ENCODE measurements around the gene ANKRD29. TPM values are rescaled to one million over a fixed set of nuclear protein-coding genes. Genes with fewer than 3 reads are reported as not detected.

ANKRD29 gene
- total and polyA plus RNA-seq, 3 donors from 2014 or later = 9.1 to 23.5 (median 17.5) TPM

DNA sequence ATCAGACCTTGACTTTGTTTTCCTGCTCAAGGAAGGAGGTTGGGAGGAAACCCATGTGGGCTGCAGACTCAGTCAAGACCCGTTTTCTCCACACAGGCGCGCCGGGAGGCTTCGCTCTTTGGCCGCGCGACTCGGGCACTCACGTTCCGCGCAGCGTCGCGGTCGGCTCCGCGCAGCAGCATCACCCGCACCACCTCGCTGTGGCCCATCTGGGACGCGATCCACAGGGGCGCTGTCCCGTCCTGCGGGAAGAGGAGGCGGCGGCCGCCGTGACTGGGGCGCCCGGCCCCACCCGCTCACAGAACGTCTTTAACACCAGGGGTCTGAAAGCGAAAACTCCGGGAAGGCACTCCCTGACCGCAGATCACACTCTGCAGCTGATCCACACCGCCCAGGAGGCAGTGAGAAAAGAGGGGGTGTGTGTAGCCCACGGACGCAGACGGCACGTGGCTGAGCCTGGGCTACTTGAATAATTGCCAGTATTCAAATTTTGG is 43.3 kb downstream of the ANKRD29 start:
- Histone ChIP-seq H3K27ac (peak overlapping the region; percentile 6 to 79), H3K9me3 (no peaks in the 10 kb centered on the region), H3K27me3 (no peaks in the 10 kb centered on the region), H3K36me3 (ENCODE audit: low read depth, missing control alignments) (no peaks in the 10 kb centered on the region), H3K4me3 (peak overlapping the region; percentile 43 to 47), H3K4me1 (peaks cover 26% of the 10 kb centered on the region)
- DNase-seq = peak; percentile 67
- TF ChIP-seq POLR2A (IDR thresholded peaks at IDR 0.05) = no peak
- TF ChIP-seq, protein P1, sequence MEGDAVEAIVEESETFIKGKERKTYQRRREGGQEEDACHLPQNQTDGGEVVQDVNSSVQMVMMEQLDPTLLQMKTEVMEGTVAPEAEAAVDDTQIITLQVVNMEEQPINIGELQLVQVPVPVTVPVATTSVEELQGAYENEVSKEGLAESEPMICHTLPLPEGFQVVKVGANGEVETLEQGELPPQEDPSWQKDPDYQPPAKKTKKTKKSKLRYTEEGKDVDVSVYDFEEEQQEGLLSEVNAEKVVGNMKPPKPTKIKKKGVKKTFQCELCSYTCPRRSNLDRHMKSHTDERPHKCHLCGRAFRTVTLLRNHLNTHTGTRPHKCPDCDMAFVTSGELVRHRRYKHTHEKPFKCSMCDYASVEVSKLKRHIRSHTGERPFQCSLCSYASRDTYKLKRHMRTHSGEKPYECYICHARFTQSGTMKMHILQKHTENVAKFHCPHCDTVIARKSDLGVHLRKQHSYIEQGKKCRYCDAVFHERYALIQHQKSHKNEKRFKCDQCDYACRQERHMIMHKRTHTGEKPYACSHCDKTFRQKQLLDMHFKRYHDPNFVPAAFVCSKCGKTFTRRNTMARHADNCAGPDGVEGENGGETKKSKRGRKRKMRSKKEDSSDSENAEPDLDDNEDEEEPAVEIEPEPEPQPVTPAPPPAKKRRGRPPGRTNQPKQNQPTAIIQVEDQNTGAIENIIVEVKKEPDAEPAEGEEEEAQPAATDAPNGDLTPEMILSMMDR (IDR thresholded peaks at IDR 0.05) = no peak
- intact Hi-C loops (cut with DNase I; ENCODE audit: low total_unique reads) = no loop called here
- WGBS, 2 donors = 0% methylated on average over 23 of the region's 41 CpGs; no CpG with 5 or more reads in 1 of the 2 donors

DNA sequence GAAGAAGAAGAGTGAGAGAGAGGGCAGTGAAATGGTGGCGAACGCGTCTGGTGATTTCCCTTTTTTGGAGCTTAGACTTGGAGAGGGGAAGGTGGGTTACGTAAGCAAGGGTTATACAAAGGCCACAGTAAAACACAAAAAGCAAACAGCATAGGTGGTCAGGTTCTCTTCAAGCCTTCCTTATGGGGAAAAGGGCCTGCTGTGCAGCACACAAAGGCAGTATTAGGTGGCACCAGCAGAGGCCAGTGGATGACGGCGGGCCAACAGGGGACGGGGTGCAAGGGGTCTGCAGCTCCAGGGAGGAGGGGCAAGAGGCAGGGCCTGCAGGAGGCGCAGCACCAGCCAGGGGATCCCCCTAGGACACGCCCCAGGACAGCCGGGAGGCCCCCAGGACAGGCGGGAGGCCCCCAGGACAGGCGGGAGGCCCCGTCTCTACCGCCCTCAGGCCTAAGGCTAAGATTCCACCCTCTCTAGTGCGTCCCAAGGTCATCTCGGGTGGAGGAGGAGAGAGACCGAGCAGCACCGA is 43.8 kb downstream of the ANKRD29 start:
- no peak for DNase-seq
- Histone ChIP-seq H3K4me3 (peak overlapping the region; percentile 43 to 47), H3K9me3 (no peaks in the 10 kb centered on the region), H3K27me3 (no peaks in the 10 kb centered on the region), H3K27ac (peak overlapping the region; percentile 6 to 79), H3K36me3 (ENCODE audit: low read depth, missing control alignments) (no peaks in the 10 kb centered on the region), H3K4me1 (peaks cover 31% of the 10 kb centered on the region)
- WGBS, 2 donors = 6 to 25% methylated on average over 8 to 17 of the region's 18 CpGs
- intact Hi-C loops (cut with DNase I; ENCODE audit: low total_unique reads) = no loop called here
- TF ChIP-seq, protein P1 (IDR thresholded peaks at IDR 0.05) = no peak
- no peak for TF ChIP-seq POLR2A (IDR thresholded peaks at IDR 0.05)

DNA sequence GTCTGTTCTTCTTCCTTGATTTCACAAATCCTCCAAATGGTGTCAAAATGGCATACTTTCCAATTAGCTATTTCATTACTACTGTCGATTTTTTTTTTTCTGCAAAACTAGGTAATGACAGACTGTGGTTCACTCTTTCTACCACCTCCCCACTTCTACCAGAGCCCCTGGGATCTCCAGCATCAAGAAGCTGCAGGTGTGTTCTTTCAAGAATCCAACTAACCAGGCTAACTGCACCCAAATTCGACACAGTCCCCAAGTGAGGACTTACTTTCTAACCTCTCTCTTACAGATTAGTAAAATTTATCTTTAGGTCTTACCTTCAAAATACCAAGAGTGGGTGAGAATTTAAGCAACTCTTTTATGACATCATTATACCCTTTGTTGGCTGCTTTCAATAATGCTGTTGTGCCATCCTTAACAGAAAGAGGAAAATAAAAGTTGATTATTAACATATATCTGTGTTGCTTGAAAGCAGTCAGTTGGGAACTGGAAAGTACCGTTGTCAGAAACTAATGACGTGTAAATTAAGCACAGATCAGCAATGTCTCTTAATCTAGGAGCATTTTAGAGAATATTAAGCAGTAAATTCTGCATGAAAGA is 45.2 kb downstream of the ANKRD29 start:
- H3K9me3 ChIP-seq = no peaks in the 10 kb centered on the region
- peak overlapping the region; percentile 6 to 79 for H3K27ac ChIP-seq
- intact Hi-C loops (cut with DNase I; ENCODE audit: low total_unique reads) = no loop called here
- no peaks in the 10 kb centered on the region for H3K27me3 ChIP-seq
- 65 to 70% methylated on average over 4 of the region's 4 CpGs for WGBS, 2 donors
- no peak for TF ChIP-seq POLR2A (IDR thresholded peaks at IDR 0.05)
- TF ChIP-seq, protein P1 (IDR thresholded peaks at IDR 0.05) = no peak
- no peaks in the 10 kb centered on the region for H3K36me3 ChIP-seq (ENCODE audit: low read depth, missing control alignments)
- H3K4me1 ChIP-seq = peaks cover 42% of the 10 kb centered on the region
- no peak overlapping the region for H3K4me3 ChIP-seq
- no peak for DNase-seq

DNA sequence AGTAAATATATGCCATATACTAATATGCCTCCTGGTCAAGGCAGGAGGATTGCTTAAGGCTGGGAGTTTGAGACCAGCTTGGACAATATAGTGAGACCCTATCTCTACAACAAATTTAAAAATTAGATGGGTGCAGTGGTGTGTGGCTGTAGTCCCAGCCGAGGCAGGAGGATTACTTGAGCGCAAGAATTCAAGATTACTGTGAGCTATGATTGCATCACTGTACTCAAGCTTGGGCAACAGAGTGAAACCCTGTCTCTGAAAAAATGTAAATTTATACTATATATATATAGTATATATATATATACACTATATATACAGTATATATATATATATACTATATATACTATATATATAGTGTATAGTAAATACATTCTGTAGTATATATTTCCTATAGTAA is 46.5 kb downstream of the ANKRD29 start:
- Histone ChIP-seq H3K27me3 (no peaks in the 10 kb centered on the region), H3K4me3 (no peak overlapping the region), H3K27ac (no peak overlapping the region), H3K4me1 (peaks cover 53% of the 10 kb centered on the region), H3K36me3 (ENCODE audit: low read depth, missing control alignments) (no peaks in the 10 kb centered on the region), H3K9me3 (no peaks in the 10 kb centered on the region)
- intact Hi-C loops (cut with DNase I; ENCODE audit: low total_unique reads) = no loop called here
- no peak for TF ChIP-seq POLR2A (IDR thresholded peaks at IDR 0.05)
- TF ChIP-seq, protein P1 (IDR thresholded peaks at IDR 0.05) = no peak
- 94 to 95% methylated on average over 2 of the region's 2 CpGs for WGBS, 2 donors
- DNase-seq = no peak

All from testis (tissue), 3 donors.